ENCODE results near the gene PHAF1.

DNA sequence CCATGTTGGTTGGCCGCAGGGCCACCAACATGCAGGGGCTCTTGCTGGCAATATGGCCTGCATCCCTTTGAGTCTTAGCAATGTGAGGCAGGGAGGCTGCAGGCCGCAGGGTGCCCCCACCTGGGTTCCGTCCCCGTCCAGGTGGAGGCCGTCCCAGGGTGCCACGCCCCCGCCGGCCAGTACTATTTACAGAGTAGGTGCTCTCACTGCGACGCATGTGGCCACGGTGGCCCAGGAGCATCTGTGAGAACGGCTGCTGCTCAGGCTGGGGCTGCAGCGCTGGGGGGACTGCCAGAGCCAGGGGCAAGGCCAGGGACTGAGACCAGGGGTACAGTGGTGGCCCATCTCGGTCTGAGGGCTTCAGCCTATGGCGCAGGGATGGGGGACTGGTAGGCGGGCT lies 70.4 kb downstream of the PHAF1 start:
- TF ChIP-seq EZH2phosphoT487 (IDR thresholded peaks at IDR 0.05; ENCODE audit: insufficient read depth, low read depth), result no peak
- no peak for TF ChIP-seq EZH2 (IDR thresholded peaks at IDR 0.05; ENCODE audit: insufficient read depth, poor library complexity, severe bottlenecking)

Data from GM23248 (cell line).